Measurements from ENCODE around the gene OLAH.

Gene OLAH

DNA sequence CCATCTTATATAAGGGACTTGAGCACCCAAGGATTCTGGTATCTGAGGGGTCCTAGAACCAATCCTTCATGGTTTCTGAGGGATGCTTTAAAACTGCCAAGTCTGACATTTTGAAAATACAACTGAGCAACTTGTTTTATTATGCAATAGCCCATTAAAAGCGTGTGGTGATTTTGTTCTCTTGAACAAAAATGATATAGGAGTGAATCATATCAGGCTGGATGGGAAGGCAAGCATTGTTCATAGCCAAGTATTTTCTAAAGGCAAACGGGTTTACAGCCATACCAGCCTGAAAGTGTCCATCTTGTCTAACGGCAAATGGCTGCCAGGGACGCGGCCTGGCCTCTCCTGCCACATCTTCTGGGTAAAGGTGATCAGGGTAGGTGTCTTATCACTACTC is 76.8 kb downstream of the OLAH start:
- Histone ChIP-seq H3K9me3 (ENCODE audit: control insufficient read depth in 5 of 5, low read length in 5 of 5) (no peaks in the 10 kb centered on the region), H3K27me3 (ENCODE audit: control insufficient read depth in 5 of 5, insufficient read depth in 4 of 5, low read length in 5 of 5) (no peaks in the 10 kb centered on the region), H3K4me1 (ENCODE audit: control insufficient read depth in 5 of 5, insufficient read depth in 5 of 5, low read length in 5 of 5) (no peaks in the 10 kb centered on the region), H3K36me3 (ENCODE audit: control insufficient read depth in 5 of 5, insufficient read depth in 5 of 5, low read length in 5 of 5) (peaks cover 47 to 78% (median 59%) of the 10 kb centered on the region in 5 donors), H3K4me3 (ENCODE audit: low read depth in 1 of 5, low read length in 5 of 5) (no peak overlapping the region), H3K9ac (ENCODE audit: low read length in 5 of 5) (no peak overlapping the region), H3K27ac (ENCODE audit: low read depth, low read length) (no peak overlapping the region)

DNA sequence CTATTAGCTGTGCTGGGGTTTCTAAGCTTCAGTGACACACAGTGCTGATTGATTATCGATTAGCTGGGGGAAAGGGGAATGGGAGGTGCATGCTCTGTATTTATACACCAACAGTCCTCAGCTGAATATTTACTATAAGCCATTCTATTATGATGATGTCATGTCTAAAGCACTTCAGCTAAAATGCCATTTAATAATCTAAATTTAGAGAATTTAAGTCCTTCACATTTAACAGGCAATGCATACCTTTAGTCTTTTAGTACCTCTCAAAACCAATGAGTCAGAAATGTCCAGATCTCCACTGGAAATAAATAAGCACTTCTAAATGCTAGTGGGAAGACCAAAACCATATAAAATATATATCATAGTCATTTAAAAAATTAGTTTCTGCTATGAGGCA is 78.0 kb downstream of the OLAH start:
- no peak overlapping the region for H3K9ac ChIP-seq (ENCODE audit: low read length in 5 of 5)
- no peaks in the 10 kb centered on the region for H3K9me3 ChIP-seq (ENCODE audit: control insufficient read depth in 5 of 5, low read length in 5 of 5)
- peaks cover 42 to 80% (median 62%) of the 10 kb centered on the region in 5 donors for H3K36me3 ChIP-seq (ENCODE audit: control insufficient read depth in 5 of 5, insufficient read depth in 5 of 5, low read length in 5 of 5)
- H3K27ac ChIP-seq (ENCODE audit: low read depth, low read length): no peak overlapping the region
- H3K27me3 ChIP-seq (ENCODE audit: control insufficient read depth in 5 of 5, insufficient read depth in 4 of 5, low read length in 5 of 5): no peaks in the 10 kb centered on the region
- H3K4me1 ChIP-seq (ENCODE audit: control insufficient read depth in 5 of 5, insufficient read depth in 5 of 5, low read length in 5 of 5): no peaks in the 10 kb centered on the region
- H3K4me3 ChIP-seq (ENCODE audit: low read depth in 1 of 5, low read length in 5 of 5): no peak overlapping the region

DNA sequence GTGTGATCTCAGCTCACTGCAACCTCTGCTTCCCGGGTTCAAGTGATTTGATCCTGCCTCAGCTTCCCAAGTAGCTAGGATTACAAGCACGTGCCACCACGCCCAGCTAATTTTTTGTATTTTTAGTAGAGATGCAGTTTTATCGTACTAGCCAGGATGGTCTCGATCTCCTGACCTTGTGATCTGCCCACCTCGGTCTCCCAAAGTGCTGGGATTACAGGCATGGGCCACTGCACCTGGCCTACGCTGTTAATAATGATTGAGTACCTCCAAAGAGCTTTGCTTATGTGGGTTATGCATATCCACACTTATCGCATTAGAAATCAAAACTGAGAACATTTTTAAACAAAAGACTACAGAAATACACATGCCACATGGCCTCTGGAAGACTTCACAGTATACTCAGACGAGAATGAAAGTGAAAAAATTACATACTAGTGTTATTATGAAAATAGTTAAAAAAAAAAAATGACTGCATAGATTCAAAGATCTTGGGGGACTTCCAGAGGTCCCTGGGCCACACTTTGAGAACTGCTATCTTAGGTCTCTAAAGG is 78.8 kb downstream of the OLAH start:
- peaks cover 40 to 79% (median 58%) of the 10 kb centered on the region in 5 donors for H3K36me3 ChIP-seq (ENCODE audit: control insufficient read depth in 5 of 5, insufficient read depth in 5 of 5, low read length in 5 of 5)
- no peaks in the 10 kb centered on the region for H3K9me3 ChIP-seq (ENCODE audit: control insufficient read depth in 5 of 5, low read length in 5 of 5)
- H3K27ac ChIP-seq (ENCODE audit: low read depth, low read length): no peak overlapping the region
- H3K9ac ChIP-seq (ENCODE audit: low read length in 5 of 5): no peak overlapping the region
- no peaks in the 10 kb centered on the region for H3K27me3 ChIP-seq (ENCODE audit: control insufficient read depth in 5 of 5, insufficient read depth in 4 of 5, low read length in 5 of 5)
- H3K4me1 ChIP-seq (ENCODE audit: control insufficient read depth in 5 of 5, insufficient read depth in 5 of 5, low read length in 5 of 5): no peaks in the 10 kb centered on the region
- H3K4me3 ChIP-seq (ENCODE audit: low read depth in 1 of 5, low read length in 5 of 5): no peak overlapping the region
